Panc1 (cell line): ENCODE measurements around the gene ATP8B1. TPM values are rescaled to one million over a fixed set of nuclear protein-coding genes. Genes with fewer than 3 reads are reported as not detected.

ENCODE experiments used
- ATAC-seq: fragments of 200-7000 bp; cut with Tn5 transposase; 2 replicates; pipeline ENCODE4 v1.9.1; 2020; ENCODE audit warnings: mild to moderate bottlenecking, moderate library complexity
- BruUV-seq: library from RNA; stranded (reverse); fragments of 400-500 nt; replicated peaks from 2 replicates; lab custom pipeline; 2021; lab: Mats Ljungman, UMichigan
- CTCF ChIA-PET: fragments of 300-600 bp; sonication (Branson Sonifier 250); formaldehyde crosslinking; loops from one replicate; lab custom pipeline; 2022; ENCODE audit warnings: antibody characterized with exemption; lab: Charles Lee
- POLR2A ChIA-PET: fragments of 300-600 bp; sonication (Branson Sonifier 250); formaldehyde crosslinking; loops from one replicate; lab custom pipeline; 2022; ENCODE audit warnings: antibody characterized with exemption; lab: Charles Lee
- DNase-seq: peaks from one replicate; pipeline ENCODE4 v3.0.0-alpha.2; 2010; ENCODE audit warnings: low read depth, low spot score
- H3K27ac ChIP-seq: 2 replicates; pipeline ENCODE4 v1.5.1; 2011; ENCODE audit warnings: mild to moderate bottlenecking, low read length, inconsistent platforms
- H3K27me3 ChIP-seq: fragments of 200-500 bp; sonication (Bioruptor generic); 2 replicates; pipeline ENCODE4 v1.6.0; 2014; ENCODE audit warnings: low read length, inconsistent platforms; ENCODE audit not compliant: control insufficient read depth, insufficient read depth
- H3K36me3 ChIP-seq: fragments of 200-500 bp; sonication (Bioruptor generic); 2 replicates; pipeline ENCODE4 v1.5.1; 2014; ENCODE audit warnings: inconsistent platforms, mild to moderate bottlenecking, low read length, moderate library complexity; ENCODE audit not compliant: control insufficient read depth, insufficient read depth
- H3K4me1 ChIP-seq: 2 replicates; pipeline ENCODE4 v1.5.1; 2011; ENCODE audit warnings: inconsistent platforms, mild to moderate bottlenecking, low read length, moderate library complexity; ENCODE audit not compliant: control insufficient read depth, insufficient read depth
- H3K4me3 ChIP-seq, 2 experiments: 2 replicates each; pipeline ENCODE4 v1.5.1; 2011 to 2012; ENCODE audit warnings: low read depth in 2 of 2, low read length in 2 of 2, mild to moderate bottlenecking in 2 of 2, inconsistent platforms in 1 of 2, moderate library complexity in 1 of 2
- H3K9me3 ChIP-seq: fragments of 200-500 bp; sonication (Bioruptor generic); 2 replicates; pipeline ENCODE4 v1.5.1; 2014; ENCODE audit warnings: low read depth, mild to moderate bottlenecking, inconsistent platforms, low read length, moderate library complexity; ENCODE audit not compliant: control insufficient read depth, insufficient read depth
- CTCF ChIP-seq: fragments of 450-650 bp; IDR thresholded peaks from 2 replicates; pipeline ENCODE4 v1.5.1; 2017; ENCODE audit warnings: mild to moderate bottlenecking
- POLR2AphosphoS5 ChIP-seq: IDR thresholded peaks from 2 replicates; pipeline ENCODE4 v1.6.1; 2012; ENCODE audit warnings: mild to moderate bottlenecking, low read depth, low read length, moderate library complexity
- SIN3A ChIP-seq: IDR thresholded peaks from 2 replicates; pipeline ENCODE4 v1.6.1; 2012; ENCODE audit warnings: low read depth, mild to moderate bottlenecking, low read length, moderate library complexity, borderline replicate concordance; ENCODE audit not compliant: insufficient read depth
- TCF7L2 ChIP-seq: IDR thresholded peaks from 2 replicates; pipeline ENCODE4 v1.6.1; 2011; ENCODE audit warnings: mild to moderate bottlenecking, low read depth, low read length, inconsistent platforms
- in situ Hi-C: cut with HindIII; loops from 2 replicates; pipeline ENCODE4 v1.10.0; 2016; ENCODE audit warnings: low sequenced_read_pairs, low pct_unique_long_range_greater_than_20kb
- intact Hi-C: fragments of 100-400 bp; cut with micrococcal nuclease; formaldehyde crosslinking; loops from one replicate; pipeline ENCODE4 v1.10.0; 2022; ENCODE audit not compliant: unreplicated experiment
- total RNA-seq: library from RNA; stranded (reverse); gene quantifications from one replicate; pipeline ENCODE4 v1.2.1, GENCODE V29; 2021; ENCODE audit not compliant: unreplicated experiment
- TF ChIP-seq, protein P1 (sequence below), 2 experiments: IDR thresholded peaks; 2 replicates each; pipeline ENCODE4 v1.6.1; 2011 to 2012; ENCODE audit warnings: low read depth in 2 of 2, control low read depth in 1 of 2, low read length in 1 of 2, mild to moderate bottlenecking in 1 of 2, moderate library complexity in 1 of 2; ENCODE audit not compliant: insufficient read depth in 1 of 2

ATP8B1 gene
- total RNA-seq, 1 experiment from 2014 or later: 12.5 TPM

DNA sequence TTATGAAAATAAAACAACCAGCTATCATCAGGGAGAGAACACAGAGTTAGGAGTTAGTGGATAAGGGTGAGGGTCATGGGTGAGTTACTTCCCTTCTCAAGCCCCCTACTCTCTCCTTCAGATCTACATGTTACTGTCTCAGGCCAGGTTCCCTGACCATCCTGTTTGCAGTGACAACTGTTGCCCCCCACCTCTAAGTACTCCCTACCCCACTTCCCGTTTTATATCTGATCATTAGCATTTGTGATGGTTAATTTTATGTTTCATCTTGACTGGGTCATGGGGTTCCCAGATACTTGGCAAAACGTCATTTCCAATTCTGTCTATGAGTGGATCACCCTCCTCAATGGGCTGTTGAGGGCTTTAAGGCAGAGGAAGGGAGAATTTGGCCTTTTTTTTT lies 32.8 kb upstream of the ATP8B1 start:
- POLR2A ChIA-PET: no interaction called here
- TF ChIP-seq POLR2AphosphoS5: no peak
- no peak for TF ChIP-seq TCF7L2
- no peak for TF ChIP-seq CTCF
- no peak for TF ChIP-seq SIN3A
- TF ChIP-seq, protein P1, sequence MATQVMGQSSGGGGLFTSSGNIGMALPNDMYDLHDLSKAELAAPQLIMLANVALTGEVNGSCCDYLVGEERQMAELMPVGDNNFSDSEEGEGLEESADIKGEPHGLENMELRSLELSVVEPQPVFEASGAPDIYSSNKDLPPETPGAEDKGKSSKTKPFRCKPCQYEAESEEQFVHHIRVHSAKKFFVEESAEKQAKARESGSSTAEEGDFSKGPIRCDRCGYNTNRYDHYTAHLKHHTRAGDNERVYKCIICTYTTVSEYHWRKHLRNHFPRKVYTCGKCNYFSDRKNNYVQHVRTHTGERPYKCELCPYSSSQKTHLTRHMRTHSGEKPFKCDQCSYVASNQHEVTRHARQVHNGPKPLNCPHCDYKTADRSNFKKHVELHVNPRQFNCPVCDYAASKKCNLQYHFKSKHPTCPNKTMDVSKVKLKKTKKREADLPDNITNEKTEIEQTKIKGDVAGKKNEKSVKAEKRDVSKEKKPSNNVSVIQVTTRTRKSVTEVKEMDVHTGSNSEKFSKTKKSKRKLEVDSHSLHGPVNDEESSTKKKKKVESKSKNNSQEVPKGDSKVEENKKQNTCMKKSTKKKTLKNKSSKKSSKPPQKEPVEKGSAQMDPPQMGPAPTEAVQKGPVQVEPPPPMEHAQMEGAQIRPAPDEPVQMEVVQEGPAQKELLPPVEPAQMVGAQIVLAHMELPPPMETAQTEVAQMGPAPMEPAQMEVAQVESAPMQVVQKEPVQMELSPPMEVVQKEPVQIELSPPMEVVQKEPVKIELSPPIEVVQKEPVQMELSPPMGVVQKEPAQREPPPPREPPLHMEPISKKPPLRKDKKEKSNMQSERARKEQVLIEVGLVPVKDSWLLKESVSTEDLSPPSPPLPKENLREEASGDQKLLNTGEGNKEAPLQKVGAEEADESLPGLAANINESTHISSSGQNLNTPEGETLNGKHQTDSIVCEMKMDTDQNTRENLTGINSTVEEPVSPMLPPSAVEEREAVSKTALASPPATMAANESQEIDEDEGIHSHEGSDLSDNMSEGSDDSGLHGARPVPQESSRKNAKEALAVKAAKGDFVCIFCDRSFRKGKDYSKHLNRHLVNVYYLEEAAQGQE (IDR thresholded peaks at IDR 0.05; ENCODE audit: insufficient read depth in 1 of 2, low read depth in 2 of 2, low read length in 1 of 2): no peak
- Histone ChIP-seq H3K27ac (no peak overlapping the region), H3K4me3 (no peak overlapping the region), H3K9me3 (no peaks in the 10 kb centered on the region), H3K27me3 (no peaks in the 10 kb centered on the region), H3K36me3 (no peaks in the 10 kb centered on the region), H3K4me1 (no peaks in the 10 kb centered on the region)
- intact Hi-C loops: no loop called here
- no peak for ATAC-seq
- CTCF ChIA-PET: no interaction called here
- in situ Hi-C loops: no loop called here
- no TSS peak for BruUV-seq
- DNase-seq: no peak

DNA sequence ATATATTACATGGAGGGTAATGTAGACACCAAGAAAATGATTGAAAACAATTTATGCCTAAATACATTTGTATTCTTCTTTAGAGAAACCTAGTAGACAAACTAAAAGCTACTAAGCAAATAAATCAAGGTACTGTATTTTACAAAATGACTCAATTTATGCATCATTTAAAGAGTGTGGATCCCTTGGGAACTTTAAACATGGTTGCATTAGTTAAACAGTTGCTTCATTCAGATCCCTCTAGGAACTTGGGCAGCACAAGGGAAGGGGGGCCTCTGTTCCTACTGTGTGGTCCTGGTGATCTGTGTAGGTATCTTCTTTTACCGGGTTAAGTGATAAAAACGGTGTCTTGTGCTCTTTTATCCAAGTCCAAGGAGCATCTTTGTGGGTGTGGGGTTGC lies 31.5 kb upstream of the ATP8B1 start:
- H3K9me3 ChIP-seq: no peaks in the 10 kb centered on the region
- BruUV-seq: no TSS peak
- DNase-seq: no peak
- H3K27ac ChIP-seq: no peak overlapping the region
- H3K27me3 ChIP-seq: no peaks in the 10 kb centered on the region
- intact Hi-C loops: no loop called here
- in situ Hi-C loops: no loop called here
- no peak for TF ChIP-seq CTCF
- TF ChIP-seq TCF7L2: no peak
- TF ChIP-seq, protein P1 (IDR thresholded peaks at IDR 0.05; ENCODE audit: insufficient read depth in 1 of 2, low read depth in 2 of 2, low read length in 1 of 2): no peak
- no peak for TF ChIP-seq POLR2AphosphoS5
- TF ChIP-seq SIN3A: no peak
- no peaks in the 10 kb centered on the region for H3K36me3 ChIP-seq
- POLR2A ChIA-PET: no interaction called here
- CTCF ChIA-PET: no interaction called here
- no peaks in the 10 kb centered on the region for H3K4me1 ChIP-seq
- no peak for ATAC-seq
- H3K4me3 ChIP-seq: no peak overlapping the region
